ENCODE data around the gene C1GALT1.

DNA sequence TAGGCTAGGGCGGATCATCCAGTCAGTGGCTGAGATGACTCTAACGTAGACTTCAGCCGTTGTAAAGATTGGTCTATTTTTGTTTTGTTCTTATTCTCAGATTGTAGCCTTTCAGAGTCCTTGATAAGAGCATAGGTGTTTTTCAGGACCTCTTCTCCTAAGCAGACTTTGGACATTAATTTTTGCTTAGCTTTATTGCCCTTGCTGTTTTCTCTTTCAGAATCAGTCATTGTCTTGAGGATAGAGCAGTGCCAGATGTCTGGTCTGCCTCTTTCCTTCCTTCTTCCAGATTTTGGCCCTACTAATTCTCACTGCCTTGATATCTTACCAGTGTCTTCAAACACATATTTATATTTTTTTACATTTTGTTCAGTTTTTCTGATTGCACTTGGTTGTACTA, 49.5 kb downstream of the C1GALT1 start:
- TF ChIP-seq, protein P1, sequence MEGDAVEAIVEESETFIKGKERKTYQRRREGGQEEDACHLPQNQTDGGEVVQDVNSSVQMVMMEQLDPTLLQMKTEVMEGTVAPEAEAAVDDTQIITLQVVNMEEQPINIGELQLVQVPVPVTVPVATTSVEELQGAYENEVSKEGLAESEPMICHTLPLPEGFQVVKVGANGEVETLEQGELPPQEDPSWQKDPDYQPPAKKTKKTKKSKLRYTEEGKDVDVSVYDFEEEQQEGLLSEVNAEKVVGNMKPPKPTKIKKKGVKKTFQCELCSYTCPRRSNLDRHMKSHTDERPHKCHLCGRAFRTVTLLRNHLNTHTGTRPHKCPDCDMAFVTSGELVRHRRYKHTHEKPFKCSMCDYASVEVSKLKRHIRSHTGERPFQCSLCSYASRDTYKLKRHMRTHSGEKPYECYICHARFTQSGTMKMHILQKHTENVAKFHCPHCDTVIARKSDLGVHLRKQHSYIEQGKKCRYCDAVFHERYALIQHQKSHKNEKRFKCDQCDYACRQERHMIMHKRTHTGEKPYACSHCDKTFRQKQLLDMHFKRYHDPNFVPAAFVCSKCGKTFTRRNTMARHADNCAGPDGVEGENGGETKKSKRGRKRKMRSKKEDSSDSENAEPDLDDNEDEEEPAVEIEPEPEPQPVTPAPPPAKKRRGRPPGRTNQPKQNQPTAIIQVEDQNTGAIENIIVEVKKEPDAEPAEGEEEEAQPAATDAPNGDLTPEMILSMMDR (IDR thresholded peaks at IDR 0.05; ENCODE audit: low read length), result no peak
- TF ChIP-seq EZH2 (IDR thresholded peaks at IDR 0.05; ENCODE audit: borderline replicate concordance, low read length), result no peak

Measured in OCI-LY1 (cell line).